Measurements from ENCODE around the gene NCBP3. TPM values are rescaled to one million over a fixed set of nuclear protein-coding genes. Genes with fewer than 3 reads are reported as not detected.
"Not testable (repeated sequence)": the region's sequence is repeated elsewhere in the genome, so short reads cannot be mapped to it uniquely, and the experiment has no call there.

The NCBP3 gene
- total and polyA plus RNA-seq, 9 of the 15 experiments (the other 6 are each of a cell fraction or from before 2014, with no cell fraction given) = 3.1 to 25.5 (median 20.5) TPM

DNA sequence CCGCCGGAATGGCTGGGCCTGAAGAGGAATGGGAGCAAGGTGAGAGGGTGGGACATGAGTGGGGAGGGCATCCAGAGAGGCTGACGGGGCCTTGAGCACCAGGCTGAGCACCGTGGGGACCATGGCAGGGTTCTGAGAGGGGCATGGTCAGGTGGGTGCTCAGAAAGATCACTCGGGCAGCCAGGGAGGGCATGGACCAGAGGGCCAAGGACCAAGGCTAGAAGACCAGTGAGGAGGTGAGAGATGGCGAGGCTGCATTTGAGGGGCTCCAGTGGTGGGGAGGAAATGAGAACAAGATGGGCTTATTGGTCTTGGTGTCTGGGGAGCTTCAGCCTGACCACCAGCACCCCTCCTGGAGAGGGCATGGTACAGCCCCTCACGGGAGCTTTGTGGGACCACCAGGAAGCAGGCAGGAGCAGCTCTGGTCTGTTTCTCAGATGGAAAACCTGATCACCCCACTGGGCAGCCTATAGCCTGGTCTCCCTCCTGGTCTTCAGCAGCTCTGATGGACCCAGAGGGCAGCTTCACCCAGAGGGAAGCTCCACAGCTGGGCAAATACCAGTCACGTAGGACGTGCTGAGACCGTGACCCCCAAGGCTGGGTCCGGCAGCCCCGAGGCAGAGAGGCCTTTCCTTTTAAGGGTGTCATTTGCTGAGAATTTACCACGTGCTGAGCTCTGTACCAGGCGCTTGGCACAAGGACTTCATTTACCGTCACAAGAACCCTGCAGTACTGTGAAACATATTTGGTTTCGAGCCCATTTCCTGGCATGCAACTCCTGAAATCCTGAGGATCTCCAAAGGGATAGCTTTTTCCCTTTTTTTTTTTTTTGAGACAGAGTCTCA lies 11.4 kb upstream of the NCBP3 start:
- Histone ChIP-seq H3K4me2 (ENCODE audit: insufficient read depth, low read length) (no peak overlapping the region), H3K27me3 (ENCODE audit: control insufficient read depth in 2 of 2, insufficient read depth in 2 of 2, low read length in 2 of 2) (peaks cover 0 to 4% of the 10 kb centered on the region in 2 experiments; a peak in 1 of 5 replicates), H3K9ac (ENCODE audit: insufficient read depth in 1 of 2, low read depth in 2 of 2, low read length in 2 of 2) (no peak overlapping the region), H2AFZ (ENCODE audit: low read depth, low read length) (no peak overlapping the region), H3K9me1 (ENCODE audit: control insufficient read depth, insufficient read depth, low read length) (no peaks in the 10 kb centered on the region), H3K36me3 (ENCODE audit: control insufficient read depth, insufficient read depth, low read length) (peaks cover 14% of the 10 kb centered on the region; the same call in 2 of the 3 replicates), H3K4me3 (no peak overlapping the region), H4K20me1 (replicated peaks; ENCODE audit: control insufficient read depth, insufficient read depth, low read length) (no peaks in the 10 kb centered on the region), H3K27ac (ENCODE audit: extremely low read depth, low read depth, low read length) (no peak overlapping the region), H3K79me2 (ENCODE audit: control insufficient read depth, insufficient read depth, low read length) (no peaks in the 10 kb centered on the region), H3K9me3 (replicated peaks; ENCODE audit: control insufficient read depth, insufficient read depth, low read depth, low read length) (no peaks in the 10 kb centered on the region), H3K4me1 (replicated peaks in 1 of 2; ENCODE audit: control insufficient read depth in 2 of 2, insufficient read depth in 2 of 2, low read length in 2 of 2) (no peaks in the 10 kb centered on the region)
- in situ Hi-C loops (cut with MboI) (no loop called here), intact Hi-C loops (cut with micrococcal nuclease) (no loop called here)
- no peak for FAIRE-seq
- CTCF ChIA-PET (ENCODE audit: low intra/inter-chr PET ratio) = no interaction called here
- BruUV-seq (replicated peaks) = no TSS peak
- POLR2A ChIA-PET = interaction anchor here (0.8 to 1.0 kb wide), 4 partner anchors 18 to 125 kb away, joined by 3 to 4 read pairs (median 3); no protein-coding TSS in a partner anchor
- TF ChIP-seq NELFE (IDR thresholded peaks at IDR 0.05; ENCODE audit: insufficient read depth, insufficient read length) = no peak
- TF ChIP-seq ZNF175 (CRISPR knock-in tag; IDR thresholded peaks at IDR 0.05; ENCODE audit: low read depth) = no peak
- ATAC-seq = no peak
- 47% methylated on average over 15 of the region's 16 CpGs for WGBS (ENCODE audit: insufficient coverage, low coverage, missing lambda C conversion rate)
- no peak for DNase-seq (ENCODE audit: extremely low read depth in 1 of 4, low spot score in 3 of 4)

DNA sequence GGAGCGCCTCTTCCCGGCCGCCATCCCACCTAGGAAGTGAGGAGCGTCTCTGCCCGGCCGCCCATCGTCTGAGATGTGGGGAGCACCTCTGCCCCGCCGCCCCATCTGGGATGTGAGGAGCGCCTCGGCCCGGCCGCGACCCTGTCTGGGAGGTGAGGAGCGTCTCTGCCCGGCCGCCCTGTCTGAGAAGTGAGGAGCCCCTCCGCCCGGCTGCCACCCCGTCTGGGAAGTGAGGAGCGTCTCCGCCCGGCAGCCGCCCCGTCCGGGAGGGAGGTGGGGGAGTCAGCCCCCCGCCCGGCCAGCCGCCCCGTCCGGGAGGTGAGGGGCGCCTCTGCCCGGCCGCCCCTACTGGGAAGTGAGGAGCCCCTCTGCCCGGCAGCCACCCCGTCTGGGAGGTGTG lies 8.2 kb upstream of the NCBP3 start:
- BruUV-seq (replicated peaks); ATAC-seq; H3K27ac ChIP-seq (ENCODE audit: extremely low read depth, low read depth, low read length); H3K27me3 ChIP-seq (ENCODE audit: control insufficient read depth in 2 of 2, insufficient read depth in 2 of 2, low read length in 2 of 2); FAIRE-seq; H4K20me1 ChIP-seq (replicated peaks; ENCODE audit: control insufficient read depth, insufficient read depth, low read length); in situ Hi-C loops (cut with MboI); H2AFZ ChIP-seq (ENCODE audit: low read depth, low read length); H3K9me3 ChIP-seq (replicated peaks; ENCODE audit: control insufficient read depth, insufficient read depth, low read depth, low read length); H3K9me1 ChIP-seq (ENCODE audit: control insufficient read depth, insufficient read depth, low read length); H3K4me3 ChIP-seq; intact Hi-C loops (cut with micrococcal nuclease); H3K4me1 ChIP-seq (replicated peaks in 1 of 2; ENCODE audit: control insufficient read depth in 2 of 2, insufficient read depth in 2 of 2, low read length in 2 of 2); CTCF ChIA-PET (ENCODE audit: low intra/inter-chr PET ratio); DNase-seq (ENCODE audit: extremely low read depth in 1 of 4, low spot score in 3 of 4); H3K79me2 ChIP-seq (ENCODE audit: control insufficient read depth, insufficient read depth, low read length); H3K4me2 ChIP-seq (ENCODE audit: insufficient read depth, low read length); H3K9ac ChIP-seq (ENCODE audit: insufficient read depth in 1 of 2, low read depth in 2 of 2, low read length in 2 of 2); POLR2A ChIA-PET; H3K36me3 ChIP-seq (ENCODE audit: control insufficient read depth, insufficient read depth, low read length): not testable (repeated sequence)
- no CpG with 5 or more reads among the region's 36 CpGs for WGBS (ENCODE audit: insufficient coverage, low coverage, missing lambda C conversion rate)
